Measurements from ENCODE around the gene CELF2.
"Not testable (repeated sequence)": the region's sequence is repeated elsewhere in the genome, so short reads cannot be mapped to it uniquely, and the experiment has no call there.

The CELF2 gene

GRCh38 chr10:10992961-10993714 is 24.5 kb upstream of the CELF2 start:
- in situ Hi-C loops (cut with HindIII; ENCODE audit: low sequenced_read_pairs), result no loop called here
- no peak for DNase-seq (ENCODE audit: low read depth)
- no peak overlapping the region for H3K4me3 ChIP-seq (ENCODE audit: low read depth, low read length)
- no peak for TF ChIP-seq CTCF (IDR thresholded peaks at IDR 0.05; ENCODE audit: low read depth, low read length, missing control alignments)

- no peak for TF ChIP-seq CTCF (IDR thresholded peaks at IDR 0.05; ENCODE audit: low read depth, low read length, missing control alignments)
- in situ Hi-C loops (cut with HindIII; ENCODE audit: low sequenced_read_pairs), result no loop called here
- no peak for DNase-seq (ENCODE audit: low read depth)
- H3K4me3 ChIP-seq (ENCODE audit: low read depth, low read length), result no peak overlapping the region
These were observed 23.9 kb upstream of the CELF2 start for GRCh38 chr10:10993785-10994184.

GRCh38 chr10:10994360-10994759 is 23.3 kb upstream of the CELF2 start:
- in situ Hi-C loops (cut with HindIII; ENCODE audit: low sequenced_read_pairs), result no loop called here
- no peak overlapping the region for H3K4me3 ChIP-seq (ENCODE audit: low read depth, low read length)
- no peak for TF ChIP-seq CTCF (IDR thresholded peaks at IDR 0.05; ENCODE audit: low read depth, low read length, missing control alignments)
- no peak for DNase-seq (ENCODE audit: low read depth)

GRCh38 chr10:10995120-10995519 is 22.6 kb upstream of the CELF2 start:
- TF ChIP-seq CTCF (IDR thresholded peaks at IDR 0.05; ENCODE audit: low read depth, low read length, missing control alignments), result no peak
- no peak overlapping the region for H3K4me3 ChIP-seq (ENCODE audit: low read depth, low read length)
- in situ Hi-C loops (cut with HindIII; ENCODE audit: low sequenced_read_pairs), result no loop called here
- DNase-seq (ENCODE audit: low read depth), result no peak

GRCh38 chr10:10996966-10997620 is 20.6 kb upstream of the CELF2 start:
- no peak overlapping the region for H3K4me3 ChIP-seq (ENCODE audit: low read depth, low read length)
- DNase-seq (ENCODE audit: low read depth), result no peak
- in situ Hi-C loops (cut with HindIII; ENCODE audit: low sequenced_read_pairs), result no loop called here
- TF ChIP-seq CTCF (IDR thresholded peaks at IDR 0.05; ENCODE audit: low read depth, low read length, missing control alignments), result no peak

GRCh38 chr10:10999501-10999900 is 18.2 kb upstream of the CELF2 start:
- H3K4me3 ChIP-seq (ENCODE audit: low read depth, low read length); in situ Hi-C loops (cut with HindIII; ENCODE audit: low sequenced_read_pairs); DNase-seq (ENCODE audit: low read depth): not testable (repeated sequence)

GRCh38 chr10:11002485-11002884 is 15.2 kb upstream of the CELF2 start:
- in situ Hi-C loops (cut with HindIII; ENCODE audit: low sequenced_read_pairs), result no loop called here
- no peak for TF ChIP-seq CTCF (IDR thresholded peaks at IDR 0.05; ENCODE audit: low read depth, low read length, missing control alignments)
- no peak for DNase-seq (ENCODE audit: low read depth)
- H3K4me3 ChIP-seq (ENCODE audit: low read depth, low read length), result no peak overlapping the region
